H54 (cell line): Measurements from ENCODE around the gene TMEM132E.

Experiments
- DNase-seq: peaks from one replicate; pipeline ENCODE4 v3.0.0; 2011; ENCODE audit warnings: low spot score, mixed read lengths; ENCODE audit not compliant: insufficient read length
- FAIRE-seq: peaks from 3 replicates; lab custom pipeline; 2011; peaks lifted over from hg19 to GRCh38; lab: Jason Lieb, UNC
- POLR2A ChIP-seq: IDR thresholded peaks from 2 replicates; pipeline ENCODE4 v1.6.1; 2011; ENCODE audit warnings: low read depth, mild to moderate bottlenecking, low read length

The TMEM132E gene

DNA sequence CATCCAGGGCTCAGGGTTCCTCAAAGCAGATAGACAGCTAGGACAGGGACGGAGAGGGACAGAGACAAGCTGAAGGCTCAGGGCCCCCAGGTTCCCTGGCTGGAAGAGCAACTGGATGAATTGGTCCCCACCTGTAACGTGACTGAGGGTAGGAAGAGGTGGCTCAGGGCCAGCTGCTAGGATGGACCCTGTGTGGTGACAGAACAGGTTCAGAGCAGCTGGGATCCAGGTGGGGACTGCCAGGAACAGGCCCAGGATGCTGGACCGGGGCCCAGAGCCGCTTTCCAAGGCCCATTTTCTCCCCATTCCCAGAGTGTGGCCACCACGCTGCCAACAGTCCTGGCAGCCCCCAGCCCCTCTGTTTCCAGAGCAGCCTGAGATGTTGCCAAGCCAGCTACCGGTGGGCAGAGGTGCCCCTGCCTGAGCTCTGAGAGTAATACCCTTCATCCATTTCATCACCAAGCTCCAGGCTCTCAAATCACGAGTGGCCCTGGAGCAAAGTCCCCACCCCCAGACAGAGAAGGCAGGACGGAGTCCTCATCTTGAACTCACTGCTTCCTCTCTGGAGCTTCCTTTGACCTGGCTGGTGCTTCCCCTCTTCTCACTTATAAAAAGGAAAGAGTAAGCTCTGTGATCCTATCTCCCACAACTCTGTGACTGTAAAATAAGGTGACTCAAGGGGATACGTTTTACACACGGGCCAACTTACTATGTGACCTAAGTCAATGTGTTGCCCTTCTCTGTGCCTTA lies 79.6 kb downstream of the TMEM132E start:
- FAIRE-seq (no peak), DNase-seq (no peak)
- no peak for TF ChIP-seq POLR2A

DNA sequence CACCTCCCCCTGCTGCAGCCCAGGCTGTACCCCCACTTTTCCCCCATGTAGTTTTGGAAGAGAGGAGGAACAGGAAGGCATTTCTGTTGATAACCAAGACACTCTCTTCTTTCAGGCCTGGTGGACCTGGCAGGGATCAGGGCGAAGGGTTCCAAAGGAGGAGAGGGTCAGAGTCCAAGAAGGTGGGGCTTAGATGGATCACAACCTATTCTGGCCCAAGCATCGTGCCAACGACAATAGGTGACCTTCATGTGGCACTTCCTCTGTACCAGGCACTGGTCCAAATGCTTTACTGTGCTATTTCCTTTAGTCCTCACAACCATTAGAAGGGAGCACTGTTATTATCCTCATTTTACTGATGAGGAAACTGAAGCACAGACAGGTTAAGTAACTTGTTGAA lies 84.3 kb downstream of the TMEM132E start:
- FAIRE-seq (no peak), DNase-seq (no peak)
- TF ChIP-seq POLR2A: no peak

DNA sequence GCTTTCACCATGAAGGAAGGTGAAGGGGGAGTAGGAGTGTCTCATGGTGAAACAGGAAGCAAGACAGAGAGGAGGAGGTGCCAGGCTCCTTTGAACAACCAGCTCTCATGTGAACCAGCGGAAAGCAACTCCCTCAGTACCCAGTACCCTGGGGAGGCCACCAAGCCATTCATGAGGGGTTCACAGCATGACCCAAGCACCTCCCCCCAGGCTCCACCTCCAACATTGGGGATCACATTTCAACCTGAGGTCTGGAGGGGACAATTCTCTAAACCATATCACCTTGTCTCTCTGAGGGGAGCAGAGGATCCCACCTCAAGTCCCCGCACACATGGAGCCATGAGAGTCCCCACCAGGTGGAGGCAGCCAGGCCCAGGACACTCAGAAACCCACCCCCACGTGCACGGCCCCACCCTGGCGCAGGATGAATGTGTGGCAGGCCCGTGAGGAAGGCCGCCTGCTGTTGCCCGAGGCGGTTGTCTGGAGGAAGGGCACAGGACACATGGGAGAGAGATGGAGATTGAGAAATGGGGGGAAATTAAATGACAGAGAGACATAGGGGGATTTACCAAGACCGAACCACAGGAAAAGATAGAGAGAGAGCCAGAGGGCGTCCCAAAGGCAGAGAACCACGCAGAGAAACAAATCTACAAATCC lies 85.9 kb downstream of the TMEM132E start:
- no peak for TF ChIP-seq POLR2A
- FAIRE-seq: no peak
- no peak for DNase-seq

DNA sequence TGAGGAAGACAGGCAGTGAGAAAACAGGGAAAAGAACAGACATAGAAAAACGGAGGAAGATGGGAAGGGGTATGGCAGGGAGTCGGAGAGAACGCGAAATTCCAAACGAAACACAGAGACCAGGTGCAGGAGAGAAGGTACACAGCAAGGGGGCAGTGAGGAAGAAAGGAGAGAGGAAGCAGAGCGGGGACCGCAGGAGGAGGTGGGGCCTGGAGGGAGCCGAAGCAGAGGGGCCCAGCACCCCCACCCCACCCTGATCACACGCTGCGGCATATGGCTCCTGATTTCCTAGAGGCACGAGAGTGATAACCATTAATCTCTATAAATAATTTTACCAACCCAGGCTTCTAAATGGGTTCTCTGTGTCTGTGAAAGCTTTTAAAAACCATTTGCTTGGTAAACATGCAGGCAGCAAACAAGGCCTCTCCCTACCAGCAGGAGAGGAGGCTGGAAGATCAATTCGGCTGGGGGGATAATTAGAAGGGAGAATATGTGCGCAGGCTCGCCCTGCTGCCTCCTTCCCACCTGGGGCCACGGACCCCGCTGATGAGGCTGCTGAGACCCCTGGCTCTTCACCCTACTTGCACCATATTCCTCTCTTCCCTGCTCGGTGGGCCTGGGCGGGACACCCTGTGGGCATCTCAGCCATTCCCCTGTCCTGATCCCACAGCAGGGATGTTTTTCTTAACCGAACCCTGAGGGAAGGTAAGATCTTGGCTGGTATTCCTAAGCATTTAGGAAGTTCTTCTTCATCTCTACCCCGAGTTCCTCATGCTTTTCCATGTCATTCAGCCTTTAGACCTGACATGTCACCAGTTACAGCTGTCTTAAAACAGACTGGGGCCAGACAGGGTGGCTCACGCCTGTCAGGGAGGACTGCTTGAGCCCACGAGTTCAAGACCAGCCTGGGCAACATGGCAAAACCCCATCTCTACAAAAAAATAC lies 86.7 kb downstream of the TMEM132E start:
- no peak for TF ChIP-seq POLR2A
- FAIRE-seq (no peak), DNase-seq (no peak)

DNA sequence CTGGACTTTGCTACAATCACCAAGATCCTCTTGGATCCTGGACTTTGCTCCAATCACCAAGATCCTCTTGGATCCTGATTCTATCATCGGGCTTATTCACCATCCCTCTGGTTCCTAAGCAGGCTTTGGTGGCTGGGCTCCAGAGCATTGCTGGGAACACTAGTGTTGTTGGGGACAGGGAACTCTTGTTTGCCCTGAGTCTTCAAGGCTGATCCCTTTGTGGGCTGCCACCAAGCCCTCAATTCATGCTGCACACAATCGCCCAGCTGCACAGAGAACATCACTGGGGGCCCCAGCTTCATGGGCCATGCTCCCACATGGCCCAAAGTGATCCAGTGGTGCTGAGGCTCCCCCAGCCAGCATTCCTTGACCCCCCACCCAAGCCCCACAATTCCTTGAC lies 88.3 kb downstream of the TMEM132E start:
- no peak for FAIRE-seq

DNA sequence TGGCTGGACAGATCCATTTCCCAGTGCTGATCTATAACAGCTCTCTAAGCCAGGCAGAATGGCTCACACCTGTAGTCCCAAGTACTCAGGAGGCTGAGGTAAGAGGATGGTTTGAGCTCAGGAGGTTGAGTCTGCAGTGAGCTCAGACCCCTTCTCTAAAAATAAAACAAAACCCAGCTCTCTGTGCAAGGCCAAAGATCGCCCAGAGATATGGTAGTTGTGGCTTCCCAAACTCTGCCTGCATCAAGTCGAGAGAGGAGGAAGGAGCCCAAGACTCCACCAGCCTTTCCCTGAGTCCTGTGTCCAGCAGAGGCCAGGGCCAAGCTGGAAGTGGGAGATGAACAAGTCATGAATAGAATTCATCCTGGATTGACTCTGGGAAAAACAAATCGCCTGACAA lies 88.8 kb downstream of the TMEM132E start:
- TF ChIP-seq POLR2A: no peak
- DNase-seq: no peak
- FAIRE-seq: no peak

More for the DNA sequence above, 88.3 kb downstream of the TMEM132E start:
- DNase-seq: no peak
- TF ChIP-seq POLR2A: no peak

DNA sequence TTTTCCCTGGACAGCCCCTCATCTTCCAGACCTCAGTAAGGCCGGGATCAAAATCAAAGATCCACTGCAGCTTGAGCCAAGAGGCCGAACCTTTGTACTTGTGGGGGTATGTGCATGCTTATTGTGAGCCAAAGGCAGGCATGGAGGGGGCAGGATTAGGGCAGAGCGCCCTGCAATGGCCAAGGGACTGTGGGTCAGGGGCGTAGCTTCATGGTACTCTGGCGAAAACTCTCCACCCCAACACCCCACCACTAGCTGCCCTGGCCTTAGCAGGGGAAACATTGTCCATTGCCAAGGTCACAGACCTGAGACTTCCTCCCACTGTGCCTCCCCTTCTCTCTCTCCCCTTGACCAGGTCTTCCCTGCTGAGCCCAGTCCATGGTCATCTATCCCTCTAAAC lies 90.1 kb downstream of the TMEM132E start:
- FAIRE-seq (no peak), DNase-seq (no peak)
- TF ChIP-seq POLR2A: no peak

DNA sequence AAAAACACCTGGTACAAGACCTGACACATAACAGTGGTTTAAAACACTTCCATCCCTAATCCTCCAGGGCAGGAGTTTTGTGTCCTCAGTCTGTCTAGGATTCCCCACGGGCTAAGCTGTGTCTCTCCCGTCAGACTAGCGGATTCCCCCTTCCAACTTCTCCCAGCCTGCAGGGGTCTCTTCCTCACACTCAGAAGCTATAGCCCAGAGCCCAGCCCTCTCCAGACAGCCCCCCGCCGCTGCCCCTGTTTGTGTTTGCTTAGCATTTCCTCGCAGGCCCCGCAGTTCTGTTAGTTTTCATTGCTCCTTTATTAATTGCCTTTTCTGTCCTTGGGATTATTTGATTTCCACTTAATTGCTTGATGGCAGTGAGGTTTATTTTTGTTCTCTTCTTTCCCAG lies 91.2 kb downstream of the TMEM132E start:
- no peak for DNase-seq
- no peak for FAIRE-seq
- no peak for TF ChIP-seq POLR2A

DNA sequence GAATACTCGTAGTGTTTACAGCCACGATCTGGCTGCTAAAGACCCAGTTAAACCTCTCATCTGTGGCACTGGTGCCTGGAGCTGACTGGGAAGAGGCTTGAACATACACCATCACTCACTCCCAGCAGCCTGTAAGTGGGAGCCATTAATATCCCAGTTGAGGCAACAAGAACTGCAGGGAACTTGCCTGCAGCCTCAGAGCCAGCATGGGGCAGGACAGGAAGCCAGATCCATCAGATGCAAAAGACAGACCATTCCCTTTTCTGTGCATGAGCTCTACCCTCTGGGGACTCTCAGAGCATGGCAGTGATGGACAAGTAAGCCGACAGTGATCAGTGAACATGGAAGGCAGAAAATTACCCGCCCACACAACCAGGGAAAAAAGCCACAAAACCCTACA lies 91.8 kb downstream of the TMEM132E start:
- no peak for DNase-seq
- no peak for TF ChIP-seq POLR2A
- no peak for FAIRE-seq

DNA sequence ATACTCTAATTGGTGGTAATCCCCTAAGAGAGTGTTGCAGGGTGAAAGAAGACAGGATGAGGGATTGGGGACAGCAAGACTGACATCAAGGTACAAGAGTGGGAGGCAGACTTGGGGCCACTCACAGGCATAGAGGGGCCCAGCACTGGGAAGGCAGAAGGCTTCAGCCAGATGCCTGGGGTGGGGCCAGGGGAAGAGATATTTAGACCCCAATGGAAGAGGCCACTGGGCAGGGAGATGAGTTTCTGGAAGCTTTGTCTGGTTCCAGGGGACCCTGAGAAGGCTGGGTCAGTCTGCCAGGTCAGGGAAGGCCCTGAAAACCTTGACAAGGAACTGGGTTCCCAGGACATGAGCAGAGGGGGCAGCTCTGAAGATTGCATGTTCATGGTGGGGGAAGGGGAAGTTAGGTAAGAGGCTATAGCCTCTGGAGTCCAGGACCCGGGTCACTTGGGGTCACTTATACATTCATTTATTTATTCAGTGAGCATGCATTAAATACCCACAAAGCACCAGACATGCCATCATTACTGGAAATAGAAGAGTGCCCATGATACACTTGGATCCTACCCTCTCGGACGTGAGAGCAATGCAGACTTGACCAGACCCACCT lies 92.9 kb downstream of the TMEM132E start:
- DNase-seq (no peak), FAIRE-seq (no peak)
- no peak for TF ChIP-seq POLR2A

DNA sequence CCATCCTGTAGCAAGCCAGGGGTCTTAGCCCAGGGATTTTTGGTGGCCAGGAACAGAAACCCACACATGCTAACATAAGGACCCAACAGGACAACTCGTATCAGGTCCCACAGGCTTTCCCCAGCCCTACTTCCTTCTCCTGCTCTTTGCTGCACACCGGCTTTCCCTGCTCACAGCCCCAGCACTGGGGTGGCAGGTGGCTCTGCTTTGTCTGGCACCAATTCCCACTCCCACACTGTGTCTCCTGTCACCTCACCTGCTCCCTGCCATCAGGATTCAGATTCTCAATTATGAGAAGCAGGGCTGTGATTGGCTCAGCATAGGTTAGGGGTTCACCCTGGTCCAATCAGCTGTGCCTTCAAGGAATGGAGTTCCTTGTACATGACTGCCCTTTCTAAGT lies 94.1 kb downstream of the TMEM132E start:
- no peak for DNase-seq
- FAIRE-seq: no peak
- TF ChIP-seq POLR2A: no peak

DNA sequence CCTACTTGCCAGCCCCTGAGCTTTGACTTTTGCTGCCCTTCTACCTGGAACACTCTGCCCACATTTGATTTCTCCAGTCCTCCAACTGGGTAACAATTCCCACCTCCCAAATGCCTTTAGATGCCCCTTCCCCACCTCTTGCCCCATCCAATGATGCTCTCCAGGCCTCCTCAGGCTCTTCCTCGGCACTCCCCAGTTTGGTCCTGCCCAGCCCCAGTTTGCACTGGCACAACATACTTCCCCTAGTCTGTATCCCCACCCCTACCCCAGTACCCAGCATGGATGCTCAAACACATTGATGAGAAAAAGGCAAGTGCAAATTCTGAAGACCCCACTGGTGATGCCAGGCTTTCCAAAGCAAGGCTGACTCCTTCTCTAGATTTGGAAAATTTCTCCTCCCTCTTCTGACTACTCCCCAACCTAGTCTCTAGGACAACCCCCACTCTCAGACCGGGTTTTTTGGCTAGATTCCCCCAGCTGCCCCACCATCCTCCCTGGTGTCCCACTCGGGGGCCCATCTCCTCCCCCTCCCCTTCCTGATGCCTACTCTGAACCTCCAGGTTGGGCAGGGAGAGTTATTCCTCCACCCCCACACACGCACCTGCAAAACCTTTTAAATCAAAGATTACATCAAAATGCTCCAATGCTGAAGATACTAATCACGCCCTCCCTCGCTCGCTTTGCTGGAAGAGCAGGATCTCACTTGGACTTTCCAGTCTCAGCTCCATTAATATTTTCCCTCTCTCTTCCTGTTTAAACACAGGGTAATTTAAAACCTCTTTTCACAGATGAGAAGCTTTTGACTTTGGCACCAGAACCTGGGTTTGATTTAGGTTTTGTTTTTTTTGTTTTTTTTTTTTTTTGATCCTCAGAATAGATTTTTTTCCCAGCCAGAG lies 94.9 kb downstream of the TMEM132E start:
- no peak for TF ChIP-seq POLR2A
- no peak for DNase-seq
- FAIRE-seq: no peak

DNA sequence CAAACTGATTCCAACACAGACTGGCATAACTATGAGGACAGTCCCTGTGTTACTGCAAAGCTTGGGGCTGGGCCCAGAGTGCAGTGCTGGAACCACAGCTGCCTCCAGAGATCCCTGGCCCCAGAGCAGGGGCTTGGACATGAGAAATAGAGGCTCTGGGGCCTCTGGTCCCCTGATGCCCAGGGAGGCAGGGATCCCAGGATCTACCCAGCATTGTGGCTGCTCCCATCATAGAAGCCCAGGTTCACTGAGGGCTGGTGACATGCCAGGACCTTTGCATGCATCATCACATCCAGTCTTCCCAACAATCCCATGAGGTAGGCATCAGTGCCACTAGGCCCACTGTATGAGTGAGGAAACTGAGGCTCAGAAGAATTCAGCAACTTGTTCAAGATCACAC lies 95.8 kb downstream of the TMEM132E start:
- FAIRE-seq (no peak), DNase-seq (no peak)
- no peak for TF ChIP-seq POLR2A
